OCI-LY7 (cell line): Measurements from ENCODE around the gene SMIM22. TPM values are rescaled to one million over a fixed set of nuclear protein-coding genes. Genes with fewer than 3 reads are reported as not detected.

Experiments used
- BruUV-seq: library from RNA; stranded (reverse); fragments of 400-500 nt; replicated peaks from 2 replicates; lab custom pipeline; 2021; lab: Mats Ljungman, UMichigan
- CTCF ChIA-PET: fragments of 300-600 bp; sonication (Branson Sonifier 250); formaldehyde crosslinking; loops from one replicate; lab custom pipeline; 2022; ENCODE audit warnings: antibody characterized with exemption; ENCODE audit not compliant: unreplicated experiment; lab: Charles Lee
- POLR2A ChIA-PET: fragments of 300-600 bp; sonication (Branson Sonifier 250); formaldehyde crosslinking; loops from one replicate; lab custom pipeline; 2022; ENCODE audit warnings: antibody characterized with exemption; lab: Charles Lee
- DNase-seq: peaks from one replicate; pipeline ENCODE4 v3.0.0-alpha.2; 2015; ENCODE audit warnings: low spot score
- H2AFZ ChIP-seq: fragments of 200-600 bp; sonication (generic), shearing (Covaris generic); 2 replicates; pipeline ENCODE4 v1.6.1; 2014; ENCODE audit warnings: mild to moderate bottlenecking, antibody characterized with exemption, low read length, moderate library complexity
- H3K27ac ChIP-seq: fragments of 200-600 bp; sonication (generic); 2 replicates; pipeline ENCODE4 v1.5.1; 2014; ENCODE audit warnings: mixed run types, low read depth, mild to moderate bottlenecking, moderate library complexity, low read length, inconsistent platforms; ENCODE audit not compliant: poor library complexity, severe bottlenecking
- H3K36me3 ChIP-seq: fragments of 200-600 bp; sonication (generic); 2 replicates; pipeline ENCODE4 v1.6.1; 2014; ENCODE audit warnings: mild to moderate bottlenecking, antibody characterized with exemption, low read length, moderate library complexity, mixed read lengths; ENCODE audit not compliant: insufficient read depth
- H3K4me1 ChIP-seq: fragments of 200-600 bp; sonication (generic); 2 replicates; pipeline ENCODE4 v1.5.1; 2014; ENCODE audit warnings: mild to moderate bottlenecking, low read length; ENCODE audit not compliant: insufficient read depth, poor library complexity, severe bottlenecking
- H3K4me2 ChIP-seq: fragments of 200-600 bp; sonication (generic); 2 replicates; pipeline ENCODE4 v1.6.1; 2014; ENCODE audit warnings: mild to moderate bottlenecking, low read length
- H3K4me3 ChIP-seq: fragments of 200-600 bp; sonication (generic); 2 replicates; pipeline ENCODE4 v1.5.1; 2014; ENCODE audit warnings: mild to moderate bottlenecking, low read depth, low read length; ENCODE audit not compliant: poor library complexity, severe bottlenecking
- H3K79me2 ChIP-seq: fragments of 200-600 bp; sonication (generic); 2 replicates; pipeline ENCODE4 v1.6.1; 2016; ENCODE audit warnings: low read depth, mild to moderate bottlenecking, low read length, moderate library complexity, mixed read lengths; ENCODE audit not compliant: insufficient read depth
- H3K9me2 ChIP-seq: fragments of 200-600 bp; sonication (generic); 2 replicates; pipeline ENCODE4 v1.6.1; 2016; ENCODE audit warnings: mild to moderate bottlenecking, low read length, mixed read lengths; ENCODE audit not compliant: insufficient read depth
- H3K9me3 ChIP-seq: fragments of 200-600 bp; sonication (generic); 2 replicates; pipeline ENCODE4 v1.6.1; 2014; ENCODE audit warnings: mild to moderate bottlenecking, mixed run types, low read length, mixed read lengths
- H4K20me1 ChIP-seq: fragments of 200-600 bp; sonication (generic); 2 replicates; pipeline ENCODE4 v1.6.1; 2014; ENCODE audit warnings: mild to moderate bottlenecking, antibody characterized with exemption, low read length, moderate library complexity, mixed read lengths; ENCODE audit not compliant: insufficient read depth
- EZH2phosphoT487 ChIP-seq: fragments of 200-600 bp; sonication (generic); IDR thresholded peaks from 2 replicates; pipeline ENCODE4 v1.6.1; 2018; ENCODE audit warnings: low read depth, borderline replicate concordance, mild to moderate bottlenecking, mixed run types, antibody characterized with exemption, low read length, moderate library complexity, mixed read lengths
- intact Hi-C: fragments of 100-400 bp; cut with micrococcal nuclease; formaldehyde crosslinking; loops from one replicate; pipeline ENCODE4 v1.10.0; 2022; ENCODE audit not compliant: unreplicated experiment
- total RNA-seq, 2 experiments: library from RNA; depleted of rRNA in 1 of 2; stranded (reverse); fragments of >200 nt in 1 of 2; shearing (Covaris generic) in 1 of 2; gene quantifications; 2 replicates each; pipeline ENCODE4 v1.2.3, GENCODE V29; 2014 to 2022
- TF ChIP-seq, protein P1 (sequence below): fragments of 200-600 bp; sonication (generic); conservative IDR thresholded peaks from 2 replicates; pipeline ENCODE4 v1.5.1; 2014; ENCODE audit warnings: mild to moderate bottlenecking, antibody characterized with exemption, low read length, moderate library complexity, mixed read lengths

The SMIM22 gene
- total RNA-seq, 2 experiments from 2014 or later: not detected

DNA sequence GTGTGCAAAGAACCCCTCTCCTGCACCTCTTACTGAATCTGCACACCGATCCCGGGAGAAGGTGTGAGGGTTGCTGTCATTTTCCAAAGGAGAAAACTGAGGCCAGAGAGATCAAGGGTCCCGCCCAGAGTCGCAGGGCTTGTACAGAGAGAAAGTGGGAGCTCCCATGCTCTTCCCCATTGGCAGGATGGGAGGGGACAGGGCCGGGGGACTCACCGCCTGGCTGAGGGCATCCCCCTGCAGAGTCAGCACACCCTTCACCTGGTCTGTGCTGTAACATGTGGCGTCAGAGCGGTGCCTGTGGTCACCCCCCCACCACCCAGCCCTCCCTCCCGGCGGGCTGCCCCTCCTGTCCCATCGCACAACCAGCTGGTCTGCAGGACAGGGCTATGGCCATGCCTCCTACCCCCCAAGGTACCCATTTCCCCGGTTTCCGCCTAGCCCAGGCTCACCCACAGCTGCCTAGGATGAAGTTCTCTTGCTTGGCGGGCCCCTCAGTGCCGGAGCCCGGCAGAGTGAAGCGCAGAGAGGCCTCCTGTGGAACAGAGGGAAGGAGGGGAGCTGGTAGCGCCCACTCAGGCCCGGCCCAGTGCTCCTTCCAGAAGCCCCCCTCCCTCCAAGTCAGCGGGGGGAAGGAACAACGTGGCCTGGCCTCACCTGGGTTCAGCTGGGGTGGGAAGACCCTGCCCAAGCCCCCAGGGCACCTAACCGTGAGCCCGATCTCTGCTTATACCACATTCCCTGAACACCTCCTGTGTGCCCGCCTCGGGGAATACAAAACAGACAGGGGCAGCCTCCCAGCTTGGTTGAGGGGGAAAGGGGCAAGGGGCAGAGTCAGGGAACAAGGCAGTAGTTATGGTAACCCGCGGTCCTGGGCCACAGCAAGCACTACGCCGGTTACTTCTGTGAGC, 6.1 kb downstream of the SMIM22 start:
- Histone ChIP-seq H2AFZ (peak overlapping the region; percentile 87), H3K9me3 (no peaks in the 10 kb centered on the region), H3K4me3 (peak overlapping the region; percentile 78), H3K9me2 (no peaks in the 10 kb centered on the region), H3K79me2 (no peaks in the 10 kb centered on the region), H3K4me1 (peaks cover 26% of the 10 kb centered on the region), H3K4me2 (peak overlapping the region; percentile 99), H3K36me3 (peaks cover 22% of the 10 kb centered on the region), H3K27ac (peak overlapping the region; percentile 59), H4K20me1 (no peaks in the 10 kb centered on the region)
- ChIA-PET CTCF (no interaction called here), POLR2A (no interaction called here)
- no peak for DNase-seq
- TF ChIP-seq, protein P1, sequence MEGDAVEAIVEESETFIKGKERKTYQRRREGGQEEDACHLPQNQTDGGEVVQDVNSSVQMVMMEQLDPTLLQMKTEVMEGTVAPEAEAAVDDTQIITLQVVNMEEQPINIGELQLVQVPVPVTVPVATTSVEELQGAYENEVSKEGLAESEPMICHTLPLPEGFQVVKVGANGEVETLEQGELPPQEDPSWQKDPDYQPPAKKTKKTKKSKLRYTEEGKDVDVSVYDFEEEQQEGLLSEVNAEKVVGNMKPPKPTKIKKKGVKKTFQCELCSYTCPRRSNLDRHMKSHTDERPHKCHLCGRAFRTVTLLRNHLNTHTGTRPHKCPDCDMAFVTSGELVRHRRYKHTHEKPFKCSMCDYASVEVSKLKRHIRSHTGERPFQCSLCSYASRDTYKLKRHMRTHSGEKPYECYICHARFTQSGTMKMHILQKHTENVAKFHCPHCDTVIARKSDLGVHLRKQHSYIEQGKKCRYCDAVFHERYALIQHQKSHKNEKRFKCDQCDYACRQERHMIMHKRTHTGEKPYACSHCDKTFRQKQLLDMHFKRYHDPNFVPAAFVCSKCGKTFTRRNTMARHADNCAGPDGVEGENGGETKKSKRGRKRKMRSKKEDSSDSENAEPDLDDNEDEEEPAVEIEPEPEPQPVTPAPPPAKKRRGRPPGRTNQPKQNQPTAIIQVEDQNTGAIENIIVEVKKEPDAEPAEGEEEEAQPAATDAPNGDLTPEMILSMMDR: no peak
- TF ChIP-seq EZH2phosphoT487: no peak
- no TSS peak for BruUV-seq
- intact Hi-C loops: no loop called here

DNA sequence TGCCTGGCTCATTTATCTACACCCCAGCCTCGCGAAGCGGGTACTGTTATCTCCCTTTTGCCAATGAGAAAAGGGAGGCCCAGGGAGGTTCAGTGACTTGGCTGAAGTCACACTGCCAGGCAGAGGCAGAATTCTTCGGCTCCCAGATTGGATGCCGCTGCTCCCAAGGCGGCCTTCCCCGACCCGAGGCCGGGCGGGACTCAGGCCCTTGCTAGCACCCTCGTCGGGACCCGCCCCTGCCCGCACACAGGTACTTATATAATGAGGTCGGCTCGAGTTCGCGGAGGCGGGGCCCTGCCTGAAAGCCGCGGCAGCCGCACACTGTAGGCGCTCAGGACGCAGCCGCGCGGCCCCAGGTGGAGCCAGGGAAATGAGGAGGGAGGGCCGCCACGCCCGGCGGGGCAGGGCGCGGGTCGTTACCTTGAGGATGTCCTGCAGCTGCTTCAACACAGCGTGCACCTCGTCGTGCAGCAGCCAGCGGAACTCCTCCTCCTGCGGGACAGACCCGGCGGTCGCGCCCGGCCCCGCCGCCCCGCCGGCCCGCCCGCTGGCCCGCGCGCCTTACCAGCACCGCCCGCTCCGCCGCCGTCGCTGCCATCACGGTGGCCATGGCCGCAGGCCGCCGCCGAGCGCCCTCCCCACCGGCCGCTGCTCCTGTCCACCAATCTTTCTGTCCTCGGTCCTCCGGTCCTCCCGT, 6.9 kb downstream of the SMIM22 start, which contains the start of gene ROGDI:
Gene ROGDI, minus strand, starts transcription at position 672 of the 697 bp plus-strand sequence. Its CDS starts 62 bp downstream, at position 610.
- Histone ChIP-seq H4K20me1 (no peaks in the 10 kb centered on the region), H3K9me2 (no peaks in the 10 kb centered on the region), H3K36me3 (peaks cover 26% of the 10 kb centered on the region), H3K4me3 (peak within 1 kb of the TSS; percentile 78), H3K79me2 (no peaks in the 10 kb centered on the region), H3K4me2 (peak within 1 kb of the TSS; percentile 99), H3K9me3 (no peaks in the 10 kb centered on the region), H3K27ac (peak within 1 kb of the TSS; percentile 59), H2AFZ (peak within 1 kb of the TSS; percentile 87), H3K4me1 (peaks cover 26% of the 10 kb centered on the region)
- BruUV-seq: no TSS peak
- ChIA-PET POLR2A (no interaction called here), CTCF (no interaction called here)
- intact Hi-C loops: loop anchor here (1.0 to 2.0 kb wide), 3 partner anchors 34 to 67 kb away; partner anchors contain the start of genes ANKS3, DNAAF8, GLYR1 and UBN1
- peak; percentile 92 for DNase-seq
- TF ChIP-seq EZH2phosphoT487: no peak
- TF ChIP-seq, protein P1: no peak
